Measurements from ENCODE around the gene ZBTB25. TPM values are rescaled to one million over a fixed set of nuclear protein-coding genes. Genes with fewer than 3 reads are reported as not detected.

ZBTB25 gene
- total and polyA plus RNA-seq, 2 donors (not counting 1 experiment from before 2014, with no cell fraction given) = 7.2 to 9.2 TPM

- Histone ChIP-seq H3K4me3 (replicated peaks in 1 of 4; ENCODE audit: control extremely low read depth in 1 of 4, insufficient read depth in 1 of 4, low read depth in 3 of 4, low read length in 4 of 4) (no peak overlapping the region), H3K4me2 (ENCODE audit: extremely low read depth, insufficient read depth, low read length) (no peak overlapping the region), H3K9ac (ENCODE audit: insufficient read depth, low read length) (no peak overlapping the region), H3K27me3 (ENCODE audit: control insufficient read depth, insufficient read depth, low read length) (no peaks in the 10 kb centered on the region), H3K4me1 (ENCODE audit: control insufficient read depth, extremely low read depth, insufficient read depth, low read length) (peaks cover 1% of the 10 kb centered on the region), H3K27ac (ENCODE audit: insufficient read depth, low read length) (no peak overlapping the region), H3K36me3 (ENCODE audit: control insufficient read depth, insufficient read depth, low read length) (peaks cover 6% of the 10 kb centered on the region), H3K9me3 (ENCODE audit: control insufficient read depth, insufficient read depth, low read depth, low read length) (no peaks in the 10 kb centered on the region), H2AFZ (ENCODE audit: low read length) (no peak overlapping the region), H3K79me2 (ENCODE audit: control insufficient read depth, insufficient read depth, low read length) (no peaks in the 10 kb centered on the region), H4K20me1 (ENCODE audit: control insufficient read depth, extremely low read depth, insufficient read depth, low read length) (no peaks in the 10 kb centered on the region)
- DNase-seq (ENCODE audit: low read depth in 2 of 2) = no peak
- TF ChIP-seq EZH2 (IDR thresholded peaks at IDR 0.05; ENCODE audit: low read length, missing control alignments) = no peak
- TF ChIP-seq, protein P1, sequence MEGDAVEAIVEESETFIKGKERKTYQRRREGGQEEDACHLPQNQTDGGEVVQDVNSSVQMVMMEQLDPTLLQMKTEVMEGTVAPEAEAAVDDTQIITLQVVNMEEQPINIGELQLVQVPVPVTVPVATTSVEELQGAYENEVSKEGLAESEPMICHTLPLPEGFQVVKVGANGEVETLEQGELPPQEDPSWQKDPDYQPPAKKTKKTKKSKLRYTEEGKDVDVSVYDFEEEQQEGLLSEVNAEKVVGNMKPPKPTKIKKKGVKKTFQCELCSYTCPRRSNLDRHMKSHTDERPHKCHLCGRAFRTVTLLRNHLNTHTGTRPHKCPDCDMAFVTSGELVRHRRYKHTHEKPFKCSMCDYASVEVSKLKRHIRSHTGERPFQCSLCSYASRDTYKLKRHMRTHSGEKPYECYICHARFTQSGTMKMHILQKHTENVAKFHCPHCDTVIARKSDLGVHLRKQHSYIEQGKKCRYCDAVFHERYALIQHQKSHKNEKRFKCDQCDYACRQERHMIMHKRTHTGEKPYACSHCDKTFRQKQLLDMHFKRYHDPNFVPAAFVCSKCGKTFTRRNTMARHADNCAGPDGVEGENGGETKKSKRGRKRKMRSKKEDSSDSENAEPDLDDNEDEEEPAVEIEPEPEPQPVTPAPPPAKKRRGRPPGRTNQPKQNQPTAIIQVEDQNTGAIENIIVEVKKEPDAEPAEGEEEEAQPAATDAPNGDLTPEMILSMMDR (conservative IDR thresholded peaks at IDR 0.05 in 1 of 2, IDR thresholded peaks at IDR 0.05 in 1 of 2; ENCODE audit: low read depth in 1 of 2, low read length in 2 of 2) = no peak
These were observed 53.4 kb downstream of the ZBTB25 start for GRCh38 chr14:64450255-64450654.

DNA sequence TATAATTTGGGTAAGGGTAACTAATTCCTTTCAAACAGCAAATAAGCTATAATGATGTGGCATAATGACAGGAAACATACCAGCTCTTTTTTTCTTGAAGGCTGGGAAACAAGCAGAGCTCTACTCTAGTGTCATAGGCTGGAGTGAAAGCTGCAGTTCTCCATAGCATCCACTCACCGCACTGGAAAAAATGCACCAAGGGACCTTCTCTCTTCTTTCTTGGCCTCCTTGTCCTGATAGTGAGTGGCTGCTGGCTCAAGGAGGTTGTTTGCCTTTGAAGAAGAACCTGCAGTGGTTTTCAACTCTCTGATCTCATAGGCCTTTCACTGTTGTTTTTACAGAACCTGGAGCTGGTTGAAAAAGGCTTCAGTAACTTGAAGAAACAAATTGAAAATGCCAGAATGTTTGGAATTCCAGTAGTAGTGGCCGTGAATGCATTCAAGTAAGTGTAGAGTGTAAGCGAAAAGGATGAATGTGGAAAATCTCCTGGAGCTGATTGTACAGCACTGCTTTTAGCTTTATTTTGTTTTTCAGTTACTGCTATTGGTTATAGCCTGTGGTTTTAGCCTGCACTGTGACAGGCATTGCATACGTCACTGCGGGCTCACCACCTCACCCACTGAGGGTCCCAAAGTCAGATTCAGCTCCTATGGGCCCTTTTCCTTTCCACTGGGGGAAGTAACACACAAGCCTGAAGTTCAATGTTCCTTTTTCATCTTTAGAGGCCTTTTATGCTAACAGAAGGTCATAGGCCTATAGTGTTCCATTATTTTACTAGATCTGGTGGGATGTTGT is 55.6 kb downstream of the ZBTB25 start:
- H3K36me3 ChIP-seq (ENCODE audit: control insufficient read depth, insufficient read depth, low read length) = peaks cover 5% of the 10 kb centered on the region
- no peak overlapping the region for H2AFZ ChIP-seq (ENCODE audit: low read length)
- no peaks in the 10 kb centered on the region for H4K20me1 ChIP-seq (ENCODE audit: control insufficient read depth, extremely low read depth, insufficient read depth, low read length)
- no peaks in the 10 kb centered on the region for H3K27me3 ChIP-seq (ENCODE audit: control insufficient read depth, insufficient read depth, low read length)
- H3K4me1 ChIP-seq (ENCODE audit: control insufficient read depth, extremely low read depth, insufficient read depth, low read length) = peaks cover 2% of the 10 kb centered on the region
- H3K79me2 ChIP-seq (ENCODE audit: control insufficient read depth, insufficient read depth, low read length) = no peaks in the 10 kb centered on the region
- no peak overlapping the region for H3K27ac ChIP-seq (ENCODE audit: insufficient read depth, low read length)
- no peak overlapping the region for H3K4me2 ChIP-seq (ENCODE audit: extremely low read depth, insufficient read depth, low read length)
- DNase-seq (ENCODE audit: low read depth in 2 of 2) = peak in 1 of 2 donors; percentile 64
- H3K9me3 ChIP-seq (ENCODE audit: control insufficient read depth, insufficient read depth, low read depth, low read length) = no peaks in the 10 kb centered on the region
- TF ChIP-seq EZH2 (IDR thresholded peaks at IDR 0.05; ENCODE audit: low read length, missing control alignments) = no peak
- TF ChIP-seq, protein P1 (conservative IDR thresholded peaks at IDR 0.05 in 1 of 2, IDR thresholded peaks at IDR 0.05 in 1 of 2; ENCODE audit: low read depth in 1 of 2, low read length in 2 of 2) = no peak
- H3K9ac ChIP-seq (ENCODE audit: insufficient read depth, low read length) = no peak overlapping the region
- no peak overlapping the region for H3K4me3 ChIP-seq (replicated peaks in 1 of 4; ENCODE audit: control extremely low read depth in 1 of 4, insufficient read depth in 1 of 4, low read depth in 3 of 4, low read length in 4 of 4)

GRCh38 chr14:64444984-64445845 is 58.4 kb downstream of the ZBTB25 start:
- H3K27ac ChIP-seq (ENCODE audit: insufficient read depth, low read length) = no peak overlapping the region

More at GRCh38 chr14:64444984-64445845, 58.4 kb downstream of the ZBTB25 start:
- no peak overlapping the region for H3K9ac ChIP-seq (ENCODE audit: insufficient read depth, low read length)
- no peaks in the 10 kb centered on the region for H4K20me1 ChIP-seq (ENCODE audit: control insufficient read depth, extremely low read depth, insufficient read depth, low read length)
- no peaks in the 10 kb centered on the region for H3K27me3 ChIP-seq (ENCODE audit: control insufficient read depth, insufficient read depth, low read length)
- peaks cover 8% of the 10 kb centered on the region for H3K36me3 ChIP-seq (ENCODE audit: control insufficient read depth, insufficient read depth, low read length)
- H3K4me2 ChIP-seq (ENCODE audit: extremely low read depth, insufficient read depth, low read length) = no peak overlapping the region
- H3K79me2 ChIP-seq (ENCODE audit: control insufficient read depth, insufficient read depth, low read length) = no peaks in the 10 kb centered on the region
- TF ChIP-seq, protein P1 (conservative IDR thresholded peaks at IDR 0.05 in 1 of 2, IDR thresholded peaks at IDR 0.05 in 1 of 2; ENCODE audit: low read depth in 1 of 2, low read length in 2 of 2) = no peak
- TF ChIP-seq EZH2 (IDR thresholded peaks at IDR 0.05; ENCODE audit: low read length, missing control alignments) = no peak
- no peaks in the 10 kb centered on the region for H3K9me3 ChIP-seq (ENCODE audit: control insufficient read depth, insufficient read depth, low read depth, low read length)
- no peak overlapping the region for H2AFZ ChIP-seq (ENCODE audit: low read length)
- peaks cover 2% of the 10 kb centered on the region for H3K4me1 ChIP-seq (ENCODE audit: control insufficient read depth, extremely low read depth, insufficient read depth, low read length)
- peak; percentile 58 to 90 for DNase-seq (ENCODE audit: low read depth in 2 of 2)
- no peak overlapping the region for H3K4me3 ChIP-seq (replicated peaks in 1 of 4; ENCODE audit: control extremely low read depth in 1 of 4, insufficient read depth in 1 of 4, low read depth in 3 of 4, low read length in 4 of 4)
